ENCODE data around the gene S100A8.
"Not testable (repeated sequence)": the region's sequence is repeated elsewhere in the genome, so short reads cannot be mapped to it uniquely, and the experiment has no call there.

S100A8 gene

DNA sequence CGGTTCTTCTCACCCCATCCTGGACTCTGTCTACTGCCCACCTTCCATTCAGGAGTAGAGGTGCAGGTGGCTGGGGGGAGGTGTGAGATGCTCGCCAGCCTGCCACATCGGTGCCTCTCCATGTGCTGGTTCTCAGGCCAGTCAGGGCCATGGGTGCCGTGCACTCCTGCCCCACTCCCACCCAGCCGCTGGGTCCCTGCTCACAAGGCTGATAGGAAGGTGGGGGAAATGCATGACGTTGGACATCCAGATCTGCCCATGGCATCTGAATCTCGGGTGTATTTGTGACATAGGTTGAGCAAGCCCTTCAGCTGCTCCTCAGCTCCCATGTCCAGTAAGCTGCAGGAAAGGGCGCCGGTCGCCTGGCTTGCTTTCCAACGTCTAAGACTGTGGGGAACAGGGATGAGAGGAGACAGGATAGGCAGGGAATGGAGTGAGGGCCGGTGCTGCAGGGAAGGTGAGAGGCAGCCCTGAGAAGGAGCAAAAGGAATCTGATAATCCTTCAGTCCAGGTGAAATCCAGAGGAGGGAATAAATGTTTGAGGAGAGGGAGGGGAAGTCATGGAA lies 37.3 kb upstream of the S100A8 start:
- ATAC-seq (replicated peaks): no peak
- Mint-ChIP-seq H3K4me3 (no peak overlapping the region), H3K27me3 (peaks cover 29 to 44% of the 10 kb centered on the region in 2 donors), H3K36me3 (no peaks in the 10 kb centered on the region), H3K9me3 (no peaks in the 10 kb centered on the region), H3K4me1 (no peaks in the 10 kb centered on the region), H3K27ac (no peak overlapping the region)
- DNase-seq: no peak

DNA sequence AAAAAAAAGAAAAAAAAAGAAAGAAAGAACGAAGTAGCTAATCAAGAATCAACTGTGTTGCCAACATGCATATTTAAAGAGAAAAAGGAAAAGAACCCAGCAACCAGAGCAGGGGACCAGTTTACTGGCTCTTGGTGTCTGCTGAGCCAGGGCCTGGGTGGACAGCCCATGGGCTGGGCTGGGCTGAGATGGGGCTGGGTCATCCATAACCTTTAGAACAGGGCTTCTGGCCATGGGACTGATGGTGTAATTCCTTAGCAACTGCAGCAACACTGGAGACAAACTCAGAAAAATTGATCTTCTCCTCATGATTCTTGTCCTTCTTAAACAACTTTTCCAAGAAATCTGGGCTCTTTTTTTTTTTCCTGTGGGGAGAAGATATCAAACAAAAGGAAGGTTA lies 35.9 kb upstream of the S100A8 start:
- H3K9me3 Mint-ChIP-seq: no peaks in the 10 kb centered on the region
- no peak overlapping the region for H3K4me3 Mint-ChIP-seq
- no peaks in the 10 kb centered on the region for H3K4me1 Mint-ChIP-seq
- DNase-seq: no peak
- peaks cover 22 to 35% of the 10 kb centered on the region in 2 donors for H3K27me3 Mint-ChIP-seq
- no peaks in the 10 kb centered on the region for H3K36me3 Mint-ChIP-seq
- ATAC-seq (replicated peaks): no peak
- no peak overlapping the region for H3K27ac Mint-ChIP-seq

DNA sequence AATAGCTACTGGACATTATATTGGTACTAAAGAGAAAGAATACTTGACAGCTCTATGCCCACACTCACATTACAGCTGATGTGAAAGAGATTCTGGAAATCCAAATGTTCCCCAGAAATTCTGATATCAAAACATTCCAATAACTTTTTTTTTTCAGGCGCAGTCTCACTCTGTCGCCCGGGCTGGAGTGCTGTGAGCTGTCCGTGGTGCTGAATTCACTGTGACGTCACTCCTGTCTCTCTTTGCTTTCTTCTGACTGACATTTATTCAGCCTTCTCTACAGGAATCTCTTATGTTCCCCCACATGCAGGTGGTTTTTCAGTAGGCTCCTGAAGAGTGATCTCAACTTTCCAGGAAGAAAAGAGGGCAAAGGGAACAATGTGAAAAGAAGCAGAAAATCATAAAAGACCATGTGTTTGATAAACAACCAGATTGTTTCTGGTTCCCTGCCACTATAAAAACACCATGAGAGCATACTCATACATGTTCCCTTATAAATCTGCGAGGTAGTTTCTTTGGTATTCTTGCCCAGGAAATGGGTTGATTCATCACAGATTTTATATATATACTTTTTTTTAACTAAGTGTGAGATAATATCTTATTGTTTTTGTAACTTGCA lies 31.7 kb upstream of the S100A8 start:
- H3K9me3 Mint-ChIP-seq: no peaks in the 10 kb centered on the region
- H3K4me1 Mint-ChIP-seq: no peaks in the 10 kb centered on the region
- no peak overlapping the region for H3K4me3 Mint-ChIP-seq
- H3K27ac Mint-ChIP-seq: no peak overlapping the region
- DNase-seq (no peak), ATAC-seq (replicated peaks) (no peak)
- H3K36me3 Mint-ChIP-seq: no peaks in the 10 kb centered on the region
- peaks cover 35 to 40% of the 10 kb centered on the region in 2 donors for H3K27me3 Mint-ChIP-seq

DNA sequence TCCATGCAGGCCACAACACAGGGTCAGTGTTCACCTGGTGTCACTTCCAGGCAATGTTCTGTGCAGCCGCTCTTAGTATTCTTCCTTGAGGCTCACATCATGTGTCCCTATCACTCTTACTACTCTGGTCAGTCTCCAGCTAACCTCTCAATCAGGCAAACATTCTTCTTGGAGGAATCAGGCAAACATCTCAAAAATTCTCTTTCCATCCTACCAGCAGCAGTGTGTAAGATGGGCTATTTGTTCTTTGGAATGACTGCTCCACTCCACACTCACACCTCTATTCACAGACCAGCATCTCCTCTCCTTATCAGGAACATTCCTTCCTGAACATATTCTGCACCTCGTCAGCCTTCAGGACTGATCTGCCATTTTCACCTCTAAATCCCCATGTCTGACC lies 29.4 kb upstream of the S100A8 start:
- no peak for ATAC-seq (replicated peaks)
- Mint-ChIP-seq H3K27me3 (peaks cover 36% of the 10 kb centered on the region in 2 donors), H3K4me1 (no peaks in the 10 kb centered on the region), H3K4me3 (no peak overlapping the region), H3K9me3 (no peaks in the 10 kb centered on the region), H3K27ac (no peak overlapping the region), H3K36me3 (peaks cover 0 to 2% of the 10 kb centered on the region in 2 donors)
- DNase-seq: no peak

DNA sequence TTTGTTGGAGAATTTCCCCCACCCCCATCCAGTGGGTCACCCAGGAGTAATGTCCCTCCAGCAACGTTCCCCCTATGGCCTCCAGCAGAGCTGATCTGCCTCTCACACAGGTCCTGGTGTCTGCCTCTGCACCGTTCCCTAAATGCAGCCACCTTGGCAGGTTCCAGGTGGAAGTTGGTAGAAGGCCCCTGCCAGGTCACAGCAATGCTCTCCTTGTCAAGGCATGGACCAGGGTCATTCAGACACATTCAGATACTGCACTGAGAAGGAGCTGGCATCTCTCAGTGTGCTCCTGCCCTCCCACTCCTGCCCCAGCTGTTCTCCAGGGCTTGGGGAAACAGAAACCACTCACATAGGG lies 28.5 kb upstream of the S100A8 start:
- ATAC-seq (replicated peaks); H3K9me3 Mint-ChIP-seq; H3K27ac Mint-ChIP-seq; DNase-seq; H3K4me1 Mint-ChIP-seq; H3K4me3 Mint-ChIP-seq; H3K36me3 Mint-ChIP-seq: not testable (repeated sequence)
- H3K27me3 Mint-ChIP-seq: peaks cover 34% of the 10 kb centered on the region in 2 donors

DNA sequence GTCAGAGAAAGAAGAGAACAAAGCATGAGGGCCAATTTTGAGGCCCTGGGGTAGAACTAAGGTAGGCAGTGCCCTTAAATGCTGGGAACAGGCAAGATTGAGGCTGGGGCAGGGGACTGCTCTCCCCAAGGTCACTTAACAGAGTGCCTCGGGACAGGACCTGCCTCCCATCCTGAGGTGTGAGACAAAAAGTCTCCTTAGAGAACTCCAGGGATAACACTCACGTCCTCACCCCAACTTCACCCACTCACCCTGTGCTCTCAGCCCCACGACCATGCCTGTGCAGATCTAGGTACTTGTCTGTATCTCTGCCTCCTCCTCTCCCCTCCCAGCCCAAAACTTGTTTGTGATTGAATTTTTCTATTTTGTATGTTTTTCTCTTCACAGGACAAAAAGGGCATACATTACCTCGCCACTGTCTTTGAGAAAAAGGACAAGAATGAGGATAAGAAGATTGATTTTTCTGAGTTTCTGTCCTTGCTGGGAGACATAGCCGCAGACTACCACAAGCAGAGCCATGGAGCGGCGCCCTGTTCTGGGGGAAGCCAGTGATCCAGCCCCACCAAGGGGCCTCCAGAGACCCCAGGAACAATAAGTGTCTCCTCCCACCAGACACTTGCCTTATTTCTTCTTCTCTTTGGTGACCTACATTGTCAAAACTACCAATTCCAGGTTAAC lies 28.0 kb upstream of the S100A8 start:
- not testable (repeated sequence) for H3K4me1 Mint-ChIP-seq; H3K4me3 Mint-ChIP-seq; ATAC-seq (replicated peaks); DNase-seq; H3K36me3 Mint-ChIP-seq; H3K9me3 Mint-ChIP-seq; H3K27ac Mint-ChIP-seq
- H3K27me3 Mint-ChIP-seq: peaks cover 30 to 33% of the 10 kb centered on the region in 2 donors

DNA sequence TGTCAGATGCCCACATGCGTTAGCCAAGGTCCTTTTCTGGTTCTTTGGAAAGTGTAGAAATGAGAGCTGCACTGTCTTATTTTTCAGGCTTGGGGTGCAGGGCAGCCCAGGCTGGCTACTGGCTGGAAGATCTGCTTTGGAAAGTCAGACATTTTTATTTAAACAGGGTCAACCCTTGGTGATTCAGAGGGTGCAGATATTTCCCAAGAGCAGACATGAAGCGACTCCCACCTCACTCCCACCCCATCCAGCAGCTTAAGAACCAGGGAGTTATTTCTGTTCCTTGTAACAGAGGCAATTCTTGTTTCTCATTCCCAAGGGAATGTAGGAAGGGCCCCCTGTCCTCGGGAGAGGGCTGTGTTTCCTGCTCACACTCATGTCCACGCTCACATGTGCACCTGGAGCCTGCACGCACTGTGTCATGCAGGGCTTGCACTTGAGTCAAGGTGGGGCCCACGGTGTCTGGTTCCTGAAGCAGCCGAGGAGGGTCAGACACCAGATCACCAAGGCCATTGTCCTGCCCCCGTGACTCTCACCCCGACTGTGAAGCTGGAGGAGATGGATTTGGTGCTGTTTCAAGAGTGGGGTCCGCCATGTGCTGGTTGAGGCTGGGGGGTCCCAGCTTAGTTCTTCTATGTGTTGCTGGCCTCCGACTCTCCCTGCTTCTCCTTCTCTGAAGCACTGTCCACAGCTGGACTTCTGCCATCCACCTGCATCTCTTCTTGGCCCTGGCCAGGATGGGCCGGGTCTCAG lies 26.4 kb upstream of the S100A8 start:
- Mint-ChIP-seq H3K36me3 (peaks cover 0 to 2% of the 10 kb centered on the region in 2 donors), H3K4me1 (no peaks in the 10 kb centered on the region), H3K27me3 (peaks cover 28 to 30% of the 10 kb centered on the region in 2 donors), H3K9me3 (peaks cover 0 to 4% of the 10 kb centered on the region in 2 donors), H3K27ac (no peak overlapping the region), H3K4me3 (no peak overlapping the region)
- DNase-seq: no peak
- no peak for ATAC-seq (replicated peaks)

DNA sequence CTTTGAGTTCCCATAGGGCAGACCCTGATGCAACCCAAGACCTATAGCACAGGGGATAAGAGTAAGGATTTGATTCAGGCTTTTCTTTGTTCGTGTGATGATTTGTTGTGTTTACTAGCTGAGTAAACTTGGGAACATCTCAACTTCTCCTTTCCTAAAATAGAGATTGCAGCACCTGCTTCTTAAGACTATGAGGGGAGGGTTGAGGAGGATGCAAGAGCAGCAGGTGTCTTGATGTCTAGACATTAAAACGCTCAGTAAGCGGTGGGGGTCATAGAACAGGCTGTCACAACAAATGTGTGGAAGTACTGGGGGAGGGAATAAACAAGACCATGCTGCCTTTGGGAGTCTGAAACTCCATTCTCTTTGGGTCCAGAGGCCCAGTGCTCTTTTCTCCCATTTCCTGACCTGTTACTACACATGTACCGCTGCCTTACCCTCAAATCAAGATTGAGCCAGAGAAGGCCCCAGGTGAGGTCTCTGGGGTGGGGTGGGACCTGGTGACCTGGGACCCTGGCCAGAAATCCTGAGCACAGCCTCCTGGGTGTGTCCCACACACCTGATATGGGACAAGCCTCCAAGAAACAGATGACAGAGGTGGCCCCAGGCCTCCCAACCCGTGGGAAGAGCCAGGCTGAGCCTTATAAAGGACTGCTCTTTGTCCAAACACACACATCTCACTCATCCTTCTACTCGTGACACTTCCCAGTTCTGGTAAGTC lies 25.1 kb upstream of the S100A8 start, which contains the start of gene S100A7A:
TSS of gene S100A7A (plus strand) at position 671 of the 721 bp plus-strand sequence. CDS start 1,563 bp downstream, outside the sequence.
- no peak within 1 kb of the TSS for H3K27ac Mint-ChIP-seq
- no peak within 1 kb of the TSS for H3K4me3 Mint-ChIP-seq
- peak; percentile 54 to 57 for ATAC-seq (replicated peaks)
- H3K36me3 Mint-ChIP-seq: peaks cover 0 to 2% of the 10 kb centered on the region in 2 donors
- H3K27me3 Mint-ChIP-seq: peaks cover 25 to 28% of the 10 kb centered on the region in 2 donors
- H3K9me3 Mint-ChIP-seq: peaks cover 0 to 7% of the 10 kb centered on the region in 2 donors
- DNase-seq: no peak
- H3K4me1 Mint-ChIP-seq: no peaks in the 10 kb centered on the region

DNA sequence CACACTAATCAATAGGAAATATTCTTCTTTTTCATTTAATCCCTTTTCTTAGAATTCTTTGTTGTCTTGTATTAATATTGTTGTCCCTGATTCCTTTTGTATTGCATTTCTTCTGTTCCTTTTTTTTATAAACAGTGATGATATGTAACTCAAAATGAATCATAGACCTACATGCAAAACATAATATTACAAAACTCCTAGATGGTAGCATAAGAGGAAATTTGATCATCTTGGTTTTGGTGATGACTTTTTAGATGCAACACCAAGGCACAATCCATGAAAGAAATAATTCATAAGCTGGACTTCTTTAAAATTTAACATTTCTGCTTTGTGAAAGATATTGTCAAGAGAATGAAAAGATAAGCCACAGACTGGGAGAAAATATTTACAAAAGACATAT lies 23.1 kb upstream of the S100A8 start:
- ATAC-seq (replicated peaks); H3K27ac Mint-ChIP-seq: not testable (repeated sequence)

DNA sequence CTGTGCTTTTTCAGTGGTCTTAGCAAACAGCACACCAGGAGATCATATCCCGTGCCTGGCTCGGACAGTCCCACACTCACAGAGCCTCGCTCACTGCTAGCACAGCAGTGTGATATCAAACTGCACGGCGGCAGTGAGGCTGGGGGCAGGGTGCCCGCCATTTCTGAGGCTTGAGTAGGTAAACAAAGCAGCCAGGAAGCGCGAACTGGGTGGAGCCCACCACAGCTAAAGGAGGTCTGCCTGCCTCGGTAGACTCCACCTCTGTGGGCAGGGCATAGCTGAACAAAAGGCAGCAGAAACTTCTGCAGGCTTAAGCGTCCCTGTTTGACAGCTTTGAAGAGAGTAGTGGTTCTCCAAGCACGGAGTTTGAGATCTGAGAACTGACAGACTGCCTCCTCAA lies 16.4 kb upstream of the S100A8 start:
- H3K27ac Mint-ChIP-seq; H3K36me3 Mint-ChIP-seq; DNase-seq; H3K9me3 Mint-ChIP-seq; H3K4me3 Mint-ChIP-seq; H3K4me1 Mint-ChIP-seq; ATAC-seq (replicated peaks): not testable (repeated sequence)
- peaks cover 51 to 54% of the 10 kb centered on the region in 2 donors for H3K27me3 Mint-ChIP-seq

More for the DNA sequence above, 23.1 kb upstream of the S100A8 start:
- H3K9me3 Mint-ChIP-seq, DNase-seq, H3K36me3 Mint-ChIP-seq, H3K4me3 Mint-ChIP-seq, H3K4me1 Mint-ChIP-seq: not testable (repeated sequence)
- H3K27me3 Mint-ChIP-seq: peaks cover 27 to 30% of the 10 kb centered on the region in 2 donors

DNA sequence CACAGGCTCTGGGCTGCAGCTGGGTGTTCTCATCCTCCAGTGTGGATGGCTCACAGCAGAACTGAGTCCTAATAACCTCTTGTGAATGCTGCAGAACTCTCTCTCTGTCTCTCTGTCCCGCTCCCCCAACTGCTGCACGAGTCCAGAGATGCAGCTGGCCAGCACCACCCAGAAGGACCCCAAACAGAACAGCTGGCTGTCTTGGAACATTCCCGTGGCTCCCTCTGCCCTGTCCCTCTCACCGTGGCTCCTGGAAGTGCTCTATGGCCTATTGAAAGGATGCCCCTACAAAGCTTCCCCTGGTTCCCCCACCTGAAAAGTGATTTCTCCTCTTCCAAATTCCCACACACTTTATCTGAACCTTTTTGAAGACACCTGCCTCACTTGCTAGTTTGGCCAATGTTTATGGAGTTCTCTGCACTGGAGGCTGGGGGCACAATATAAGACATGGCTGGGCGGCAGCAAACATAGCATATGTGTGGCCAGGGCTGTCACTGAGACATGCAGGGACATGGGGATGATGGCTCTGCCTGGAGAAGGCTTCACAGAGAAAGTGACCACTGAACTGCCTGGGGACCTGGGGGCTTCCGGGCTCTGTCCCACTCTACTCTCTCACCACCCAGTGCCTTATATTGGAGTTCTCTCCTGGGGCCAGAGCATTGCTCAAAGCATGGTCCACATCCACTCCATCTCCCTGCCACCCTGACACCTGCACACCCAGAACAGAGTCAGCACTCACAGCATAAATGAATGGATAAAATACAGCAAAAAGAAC lies 15.1 kb upstream of the S100A8 start:
- not testable (repeated sequence) for DNase-seq; H3K9me3 Mint-ChIP-seq; H3K36me3 Mint-ChIP-seq; H3K4me1 Mint-ChIP-seq; ATAC-seq (replicated peaks); H3K4me3 Mint-ChIP-seq; H3K27ac Mint-ChIP-seq
- H3K27me3 Mint-ChIP-seq: peaks cover 51 to 54% of the 10 kb centered on the region in 2 donors

DNA sequence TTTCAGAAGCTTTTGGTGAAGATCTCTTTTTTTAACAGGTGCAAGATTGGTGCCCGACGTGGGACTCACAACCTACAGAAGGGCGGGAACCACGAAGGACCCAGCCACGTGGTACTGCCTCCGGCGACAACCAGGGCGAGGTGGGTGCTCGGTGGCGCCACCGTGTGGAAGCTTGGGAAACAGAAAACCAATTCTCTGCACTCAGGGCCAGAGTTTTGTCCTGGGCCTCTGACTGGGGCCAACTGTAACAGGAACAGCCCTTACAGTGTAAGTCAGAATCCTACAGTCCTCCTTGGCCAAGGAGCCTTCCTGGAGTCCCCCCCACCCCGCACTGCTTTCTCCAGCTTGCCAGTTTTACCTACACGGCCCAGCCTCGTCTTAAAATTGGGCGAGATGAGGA lies 13.9 kb upstream of the S100A8 start:
- H3K4me3 Mint-ChIP-seq: no peak overlapping the region
- ATAC-seq (replicated peaks): peak; percentile 68 to 79
- peaks cover 0 to 2% of the 10 kb centered on the region in 2 donors for H3K4me1 Mint-ChIP-seq
- H3K9me3 Mint-ChIP-seq: peaks cover 3% of the 10 kb centered on the region in 2 donors
- H3K36me3 Mint-ChIP-seq: peaks cover 0 to 2% of the 10 kb centered on the region in 2 donors
- no peak overlapping the region for H3K27ac Mint-ChIP-seq
- H3K27me3 Mint-ChIP-seq: peaks cover 46 to 51% of the 10 kb centered on the region in 2 donors
- DNase-seq: peak; percentile 38

DNA sequence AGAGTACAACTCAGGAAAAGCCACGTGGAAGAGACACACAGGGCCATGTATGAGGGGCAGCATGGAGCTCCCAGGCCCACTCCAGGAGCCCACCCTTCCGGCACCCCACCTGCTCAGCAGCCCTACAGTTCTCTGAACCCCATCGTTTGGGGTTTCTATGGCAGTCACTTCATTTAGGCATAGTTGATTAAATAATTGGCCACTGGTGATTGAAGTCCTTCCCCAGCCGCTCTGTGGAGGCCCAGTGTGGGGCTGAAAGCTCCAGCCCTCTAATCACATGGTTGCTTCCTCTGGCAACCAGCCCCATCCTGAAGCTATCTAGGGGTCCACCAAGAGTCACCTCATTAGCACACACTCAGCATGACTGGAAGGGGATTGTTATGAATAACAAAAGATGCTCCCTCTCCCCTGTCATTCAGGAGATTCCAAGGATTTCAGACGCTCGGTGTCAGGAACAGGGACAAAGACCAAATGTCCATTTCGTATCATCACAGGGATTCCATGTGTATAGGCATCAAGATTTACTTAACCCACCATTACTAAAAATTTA lies 13.3 kb upstream of the S100A8 start:
- Mint-ChIP-seq H3K27ac (no peak overlapping the region), H3K4me1 (peaks cover 0 to 2% of the 10 kb centered on the region in 2 donors), H3K4me3 (no peak overlapping the region), H3K27me3 (peaks cover 46 to 51% of the 10 kb centered on the region in 2 donors), H3K36me3 (peaks cover 0 to 2% of the 10 kb centered on the region in 2 donors), H3K9me3 (peaks cover 3% of the 10 kb centered on the region in 2 donors)
- no peak for ATAC-seq (replicated peaks)
- no peak for DNase-seq
